HG02943 (cell line): Measurements from ENCODE around the gene MAP7D2.
A peak's percentile ranks its signal among the peaks of the same experiment; 100 is the strongest.

ENCODE experiments used
- ATAC-seq: cut with Tn5 transposase; IDR thresholded peaks from one replicate; pipeline ENCODE4 v1.9.1; 2021; ENCODE audit warnings: mild to moderate bottlenecking, low read depth, moderate library complexity; ENCODE audit not compliant: unreplicated experiment

Gene MAP7D2

GRCh38 chrX:20118065-20118824 is 1.5 kb upstream of the MAP7D2 start:
- ATAC-seq, result no peak

GRCh38 chrX:20116087-20116576 is 575 bp downstream of the MAP7D2 start:
- no peak for ATAC-seq

DNA sequence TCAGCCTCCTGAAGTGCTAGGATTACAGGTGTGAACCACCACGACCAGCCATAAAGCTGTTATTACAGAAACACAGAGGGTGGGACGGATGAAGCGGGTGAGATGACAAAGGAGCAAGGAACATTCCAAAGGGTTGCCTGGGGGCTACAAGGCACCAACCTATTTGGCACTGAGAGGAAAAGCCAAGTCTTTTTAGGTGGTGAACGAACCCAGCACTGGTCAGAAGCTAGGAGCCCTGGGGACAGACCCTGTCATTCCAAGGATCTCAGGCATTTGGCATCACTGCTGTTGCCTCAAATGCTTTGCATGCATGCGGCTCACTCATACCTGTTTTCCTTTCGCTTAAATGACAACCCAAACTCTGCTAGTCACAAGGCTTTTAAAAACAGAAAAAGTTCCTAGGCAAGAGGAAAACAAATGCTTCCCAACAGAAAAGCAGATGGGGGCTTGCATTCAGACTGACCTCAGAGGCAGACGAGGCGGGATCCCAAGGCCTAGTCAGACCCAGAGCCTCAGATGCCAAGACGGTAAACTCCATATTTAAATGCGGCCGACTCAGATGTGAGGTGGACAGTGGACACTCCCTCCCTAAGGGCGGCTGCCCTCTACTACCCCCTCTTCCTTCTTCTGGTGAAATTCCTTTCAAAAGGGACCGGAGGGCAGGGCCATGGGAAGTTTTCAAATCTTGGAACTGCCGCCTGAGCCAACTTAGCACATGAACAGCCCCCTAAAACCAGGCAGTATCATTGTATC is 4.5 kb downstream of the MAP7D2 start:
- no peak for ATAC-seq

- no peak for ATAC-seq
Observed at GRCh38 chrX:20111271-20111670, 5.4 kb downstream of the MAP7D2 start.

DNA sequence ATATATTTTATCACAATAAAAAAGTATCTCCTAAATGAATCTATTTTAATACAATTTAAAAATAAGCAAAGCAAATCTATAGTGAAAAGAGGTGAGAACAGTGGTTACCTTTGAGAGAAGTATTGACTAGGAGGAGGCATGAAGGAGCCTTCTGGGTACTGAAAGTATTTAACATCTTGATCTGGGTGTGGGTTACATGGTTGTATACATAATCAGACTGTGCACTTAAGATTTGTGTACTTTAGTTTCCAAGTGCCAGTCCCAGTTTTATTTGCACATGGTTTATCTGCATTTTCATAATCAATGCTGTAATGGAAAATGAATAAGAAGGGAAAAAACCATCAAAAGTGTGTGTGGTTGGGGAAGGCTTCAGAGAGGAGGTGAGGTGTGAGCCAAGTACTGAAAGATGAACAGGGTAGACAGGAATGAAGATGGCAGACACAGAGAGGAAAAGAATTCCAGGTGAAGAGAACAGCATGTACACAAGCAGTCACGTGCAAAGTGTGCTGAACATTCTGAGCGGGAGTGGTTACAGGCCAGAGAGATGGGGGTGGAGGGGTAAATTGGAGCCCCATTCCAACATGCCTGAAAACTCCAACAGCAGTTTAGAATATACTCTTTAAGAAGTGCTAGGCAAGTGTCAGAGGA is 14.6 kb downstream of the MAP7D2 start:
- ATAC-seq, result no peak

DNA sequence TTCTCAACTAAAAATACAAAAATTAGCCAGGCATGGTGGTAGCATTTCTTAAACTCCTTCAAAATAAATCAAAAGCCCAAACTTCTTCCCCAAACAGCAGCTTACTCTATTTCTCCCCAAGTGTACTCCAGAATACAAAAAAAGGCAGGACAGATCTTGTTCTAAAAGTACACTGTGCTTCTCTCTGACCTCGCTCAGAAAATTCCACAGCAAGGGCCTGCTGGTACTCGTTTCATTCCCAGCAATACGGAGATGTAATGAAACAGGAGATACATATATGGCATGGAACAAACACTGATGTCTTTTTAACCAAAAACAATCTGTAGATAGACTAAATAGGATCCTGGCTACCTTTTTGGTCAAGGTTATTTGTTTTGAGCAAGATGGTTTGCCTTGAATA is 25.2 kb downstream of the MAP7D2 start:
- no peak for ATAC-seq

DNA sequence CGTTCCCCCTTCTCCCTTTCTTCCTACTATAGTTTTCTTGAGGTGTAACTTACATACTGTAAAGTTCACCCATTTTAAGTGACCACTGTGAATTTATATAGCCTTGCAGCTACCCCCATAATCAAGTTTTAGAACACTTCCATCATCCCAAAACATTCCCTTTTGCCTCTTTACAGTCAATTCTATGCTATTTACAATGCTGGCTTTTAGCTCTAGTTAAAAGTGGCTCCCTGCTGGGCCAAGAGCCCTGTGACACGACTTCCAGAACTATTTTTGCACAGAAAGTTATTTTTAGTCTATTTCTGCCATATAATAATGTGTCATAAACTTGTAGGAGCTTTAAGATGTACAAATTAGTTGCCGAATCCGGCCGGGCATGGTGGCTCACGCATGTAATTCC is 26.9 kb downstream of the MAP7D2 start:
- ATAC-seq, result no peak

DNA sequence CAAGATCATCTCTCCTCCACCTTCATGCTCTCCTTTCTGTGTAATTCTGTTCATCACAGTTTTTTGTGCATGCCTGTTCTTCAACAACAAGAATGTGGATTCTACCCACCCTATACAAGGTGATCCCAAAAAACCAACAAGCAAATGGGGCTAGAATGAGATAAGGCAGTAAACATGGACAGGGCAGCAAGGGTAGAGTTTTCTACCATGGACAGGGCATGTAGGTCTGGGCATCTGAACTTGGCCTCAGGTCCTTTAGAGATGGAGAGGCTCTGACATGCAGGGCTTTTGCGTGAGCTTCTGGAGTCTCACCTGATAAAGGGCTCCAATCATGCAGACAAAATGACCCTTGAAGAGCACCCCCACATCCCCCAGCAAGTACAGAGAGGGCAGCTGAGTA is 36.4 kb downstream of the MAP7D2 start:
- no peak for ATAC-seq

DNA sequence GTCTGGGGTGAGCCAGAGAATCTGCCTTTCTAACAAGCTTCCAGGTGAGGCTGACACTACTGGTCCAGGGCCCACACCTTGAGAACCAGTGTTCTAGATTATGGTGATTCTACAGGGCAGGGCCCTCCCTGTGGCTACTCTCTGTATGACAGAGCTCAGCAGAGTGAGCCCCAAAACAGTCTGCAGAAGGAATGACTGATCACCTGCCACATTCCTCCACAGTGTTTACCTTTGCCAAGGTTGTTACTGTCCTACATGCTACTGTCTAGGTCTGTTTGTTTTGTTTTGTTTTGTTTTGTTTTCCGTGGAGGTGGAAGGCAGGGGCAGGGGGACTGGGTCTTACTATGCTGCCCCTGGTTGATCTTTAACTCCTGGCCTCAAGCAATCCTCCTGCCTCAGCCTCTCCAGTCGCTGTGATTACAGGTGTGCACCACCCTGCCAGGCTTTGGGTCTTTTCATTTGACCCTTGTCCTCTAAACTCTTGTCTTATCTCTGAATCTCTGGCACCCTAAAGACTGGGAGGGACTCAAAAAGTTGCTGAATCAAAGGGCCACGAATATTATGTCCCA is 45.1 kb downstream of the MAP7D2 start:
- ATAC-seq, result no peak

DNA sequence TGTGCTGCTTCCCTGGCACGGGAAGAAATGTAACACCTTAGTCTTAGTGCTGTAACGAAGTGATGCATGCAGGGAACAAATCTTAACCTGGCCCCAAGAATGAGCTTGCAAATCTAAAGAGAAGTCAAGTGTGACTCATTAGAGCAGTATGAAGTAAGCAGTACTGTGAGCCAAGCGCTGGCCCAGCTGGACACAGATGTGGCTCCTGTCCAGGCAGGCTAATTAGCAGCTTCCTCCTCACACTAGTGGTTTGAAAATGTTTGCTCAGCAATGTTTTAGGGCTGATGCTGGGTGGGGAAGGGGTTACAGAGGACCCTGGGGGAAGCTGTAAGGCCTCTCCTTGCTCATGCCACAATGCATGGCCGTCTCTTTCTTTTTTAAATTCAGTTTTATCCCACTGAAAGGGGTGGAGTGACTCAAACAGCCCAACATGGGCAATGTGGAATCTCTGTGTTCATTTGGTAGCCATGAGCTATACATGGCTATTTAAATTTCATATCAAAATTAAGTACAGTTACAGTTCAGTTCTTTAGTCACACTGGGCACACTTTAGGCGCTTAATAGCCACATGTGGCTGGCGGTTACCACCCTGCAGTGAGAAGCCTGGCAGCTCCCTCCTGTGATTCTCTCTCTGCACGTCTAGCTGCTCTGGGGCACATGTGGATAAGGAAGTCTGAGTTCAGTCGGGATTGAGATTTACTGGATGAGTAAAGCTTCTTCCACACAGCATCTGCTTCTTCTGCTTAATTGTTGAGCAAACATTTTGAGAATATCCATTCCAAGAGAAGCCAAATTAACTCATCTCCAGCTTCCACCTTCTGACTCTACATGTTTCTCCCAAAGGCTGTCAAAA is 48.8 kb downstream of the MAP7D2 start:
- ATAC-seq, result no peak

DNA sequence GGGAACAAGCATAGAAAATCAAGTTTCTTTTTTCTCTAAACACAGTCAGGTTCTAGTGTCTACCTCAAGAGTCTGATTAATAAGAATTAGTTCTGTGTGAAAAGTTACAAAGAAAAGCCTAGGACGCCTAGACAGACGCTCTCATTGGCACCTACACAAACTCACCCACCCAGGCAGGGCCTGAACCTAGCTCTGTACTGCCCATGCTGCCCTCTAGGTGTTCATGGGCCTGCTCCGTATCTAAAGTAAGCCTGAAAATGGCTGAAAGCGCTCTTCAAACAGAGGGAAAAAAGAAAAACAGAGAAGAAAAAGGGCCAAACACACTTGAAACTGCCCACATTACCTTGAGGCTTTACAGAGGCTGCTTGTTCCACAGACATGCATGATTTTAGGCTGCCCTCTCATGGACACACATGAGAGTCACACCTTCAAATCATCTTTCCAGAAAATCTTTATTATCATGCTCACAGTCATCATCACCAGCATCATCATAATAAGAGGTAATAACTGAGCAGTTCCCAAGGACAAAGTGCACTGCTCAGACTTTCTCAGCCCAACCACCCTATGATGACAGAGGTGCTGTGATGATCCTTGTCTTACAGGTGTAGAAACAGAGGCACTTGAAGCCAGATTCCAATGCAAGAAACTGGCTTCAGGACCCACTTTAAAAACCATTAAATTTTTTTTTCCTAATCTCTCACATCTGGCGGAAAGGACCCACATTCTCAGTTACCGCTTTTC is 49.6 kb downstream of the MAP7D2 start:
- peak; percentile 56 for ATAC-seq

GRCh38 chrX:20063716-20064351 is 52.9 kb downstream of the MAP7D2 start:
- no peak for ATAC-seq

- no peak for ATAC-seq
Observed at GRCh38 chrX:20063153-20063552, 53.6 kb downstream of the MAP7D2 start.

- ATAC-seq, result no peak
Observed at GRCh38 chrX:20061855-20062254, 54.9 kb downstream of the MAP7D2 start.

DNA sequence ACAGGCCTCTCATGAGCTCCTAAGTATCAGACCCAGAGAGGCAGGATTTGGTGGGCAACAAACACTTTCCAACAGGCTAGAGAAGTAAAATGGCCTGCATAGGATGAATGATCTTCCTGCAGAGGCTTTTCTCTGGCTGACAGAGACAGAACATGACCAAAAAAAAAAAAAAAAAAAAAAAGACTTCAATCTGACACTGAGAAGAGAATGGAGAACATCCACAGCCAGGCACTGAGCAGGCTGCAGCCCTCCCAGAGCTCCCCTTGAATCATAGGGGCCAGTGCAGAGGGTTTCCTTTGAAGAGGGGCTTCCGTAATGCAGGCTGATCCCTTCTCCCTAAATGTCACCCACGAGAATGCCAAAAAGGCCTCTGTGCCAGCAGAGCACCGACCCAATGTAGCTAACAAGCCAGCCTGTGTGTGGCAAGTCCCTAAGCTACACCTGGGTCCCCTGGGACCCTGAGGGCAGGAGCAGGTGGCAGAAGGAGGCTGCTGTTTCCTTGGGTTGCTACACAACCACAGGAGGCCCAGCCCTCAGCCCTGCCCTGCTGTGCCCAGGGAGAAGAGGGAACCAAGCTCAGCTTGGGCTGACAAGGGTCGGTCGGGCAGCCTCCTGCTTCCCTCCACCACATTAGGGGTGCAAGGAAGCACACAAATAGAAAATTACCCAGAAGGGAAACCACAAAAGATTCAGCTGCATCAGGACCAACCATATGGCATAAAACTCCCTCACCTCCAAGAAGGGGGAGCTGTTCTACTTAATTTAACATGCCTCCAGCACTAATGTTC is 55.6 kb downstream of the MAP7D2 start:
- ATAC-seq, result peak; percentile 79

GRCh38 chrX:20059467-20060128 is 57.1 kb downstream of the MAP7D2 start:
- no peak for ATAC-seq

DNA sequence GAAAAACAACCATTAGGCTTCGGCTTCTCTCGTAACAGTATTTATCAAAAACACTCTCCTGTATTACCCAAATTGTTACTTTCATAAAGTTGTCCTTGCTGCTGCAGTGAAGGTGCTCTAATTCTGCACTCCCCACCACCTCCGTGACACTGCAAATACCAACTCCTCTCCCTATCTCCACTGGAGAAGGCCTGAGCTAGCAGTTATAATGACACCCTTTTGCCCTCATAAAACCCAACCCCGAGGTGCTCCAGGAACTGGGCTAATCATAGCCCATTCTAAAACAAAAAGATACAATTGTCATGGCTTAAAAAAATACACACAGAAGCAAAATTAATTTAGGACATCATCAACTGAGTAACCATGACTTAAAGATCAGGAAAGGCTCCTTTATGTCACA is 59.2 kb downstream of the MAP7D2 start:
- ATAC-seq, result no peak

DNA sequence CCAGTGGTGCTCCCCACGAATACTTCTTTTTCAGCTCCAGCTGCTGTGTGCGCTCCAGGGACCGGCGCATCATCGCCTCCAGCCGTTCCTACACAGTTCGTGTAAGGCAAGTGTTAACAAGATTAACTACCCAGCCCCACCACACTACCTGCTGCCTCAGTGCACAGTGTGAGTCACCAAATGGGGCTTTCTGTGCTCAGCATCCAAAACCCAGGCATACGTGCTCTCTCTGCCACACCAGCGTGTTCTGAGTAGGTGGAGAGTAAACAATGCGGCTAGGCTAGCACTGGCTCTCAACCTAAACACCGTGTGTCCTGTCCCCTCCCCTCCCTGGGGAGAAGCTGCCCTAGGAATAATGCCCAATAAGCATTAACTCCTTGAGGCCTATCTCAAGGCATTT is 60.0 kb downstream of the MAP7D2 start:
- ATAC-seq, result no peak
